GM21390 (cell line): ENCODE results near the gene MRPL33.

Experiments
- ATAC-seq: cut with Tn5 transposase; IDR thresholded peaks from one replicate; pipeline ENCODE4 v1.9.1; 2021; ENCODE audit not compliant: unreplicated experiment

The MRPL33 gene

DNA sequence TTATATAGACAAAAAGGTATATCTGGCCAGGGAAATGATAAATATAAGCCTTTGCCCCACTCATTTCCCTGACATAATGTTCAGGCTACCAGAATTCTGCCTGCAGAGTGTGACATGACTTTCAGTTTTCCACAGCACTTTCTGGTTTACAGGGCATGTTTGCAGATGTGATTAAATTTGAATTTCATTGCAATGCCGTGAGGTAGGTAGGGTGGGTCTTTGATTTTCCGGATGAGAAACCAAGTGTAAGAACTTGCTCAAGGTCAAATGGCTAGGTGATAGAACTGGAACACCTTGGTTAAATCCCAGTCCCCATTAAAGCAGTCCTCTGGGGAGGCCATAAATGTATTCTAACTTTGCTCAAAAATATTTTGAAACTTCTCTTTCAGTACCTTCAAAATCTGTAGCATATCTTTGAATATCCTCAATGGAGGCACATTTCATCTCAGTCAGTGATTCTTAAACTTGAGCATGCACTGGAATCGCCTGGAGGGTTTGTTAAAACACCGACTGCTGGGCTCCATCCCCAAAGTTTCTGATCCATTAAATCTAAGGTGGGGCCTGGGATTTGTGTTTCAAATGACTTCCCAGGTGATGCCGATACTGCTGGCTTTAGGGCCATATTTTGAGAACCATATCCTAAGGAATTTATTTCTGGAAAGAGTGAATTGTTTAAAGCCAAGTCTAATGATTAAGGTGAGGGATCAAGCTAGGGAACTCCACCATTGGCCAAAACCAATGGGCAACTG, 35.0 kb downstream of the MRPL33 start:
- no peak for ATAC-seq

DNA sequence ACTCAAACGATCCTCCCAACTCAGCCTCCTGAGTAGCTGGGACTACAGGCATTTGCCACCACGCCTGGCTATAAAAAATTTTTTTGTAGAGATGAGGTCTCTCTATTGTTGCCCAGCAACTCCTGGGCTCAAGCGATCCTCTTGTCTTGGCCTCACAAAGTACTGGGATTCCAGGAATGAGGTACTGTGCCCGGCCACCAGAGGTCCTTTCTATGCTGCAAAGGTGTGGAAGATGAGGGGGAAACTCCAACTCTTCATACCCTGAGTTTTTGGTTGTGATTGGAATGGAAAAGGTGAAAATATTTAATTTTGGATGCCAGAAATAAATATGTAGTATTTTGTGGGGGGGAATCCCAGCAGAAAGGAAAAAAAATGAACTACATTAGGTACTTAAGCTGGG, 36.0 kb downstream of the MRPL33 start:
- ATAC-seq: no peak

DNA sequence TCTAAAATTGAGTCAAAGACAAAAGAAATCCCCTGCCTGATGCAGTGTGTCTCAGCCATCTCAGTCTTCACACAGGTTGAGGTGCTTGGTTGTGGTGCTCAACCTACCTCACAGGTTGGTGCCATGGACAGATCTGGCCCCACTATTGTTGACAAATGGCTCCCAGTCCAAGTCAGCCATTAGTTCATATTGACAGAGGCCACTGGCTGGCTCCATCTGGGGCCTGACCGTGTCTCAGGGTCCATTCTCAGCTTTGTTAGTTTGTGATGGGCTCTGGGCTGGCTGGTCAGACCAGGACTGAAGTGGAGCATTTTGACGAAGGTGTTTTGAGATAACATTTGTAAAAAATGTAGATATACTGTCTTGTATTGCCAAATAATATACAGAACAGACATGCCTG, 36.9 kb downstream of the MRPL33 start:
- no peak for ATAC-seq

DNA sequence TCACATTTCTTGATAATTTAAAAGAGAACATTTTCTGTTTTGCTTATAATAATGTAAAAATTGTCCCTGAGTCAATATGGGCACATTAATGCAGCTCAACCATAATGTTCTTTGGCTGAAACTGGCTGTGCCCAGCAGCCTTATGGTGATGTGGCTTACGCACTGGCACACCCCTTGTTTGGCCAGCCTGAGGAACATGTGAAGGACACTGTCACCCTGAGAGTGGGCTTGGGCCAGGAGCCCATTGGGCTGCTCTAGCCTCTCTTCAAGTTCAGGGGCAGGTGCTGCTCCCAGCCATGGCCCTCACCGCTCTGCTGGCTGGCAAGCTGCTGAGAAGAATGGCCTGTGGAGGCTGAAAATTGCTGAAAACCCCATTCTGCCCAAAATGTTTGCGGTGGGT, 37.5 kb downstream of the MRPL33 start:
- ATAC-seq: no peak

- ATAC-seq: no peak
Observed at GRCh38 chr2:27809761-27810241, 38.3 kb downstream of the MRPL33 start.

DNA sequence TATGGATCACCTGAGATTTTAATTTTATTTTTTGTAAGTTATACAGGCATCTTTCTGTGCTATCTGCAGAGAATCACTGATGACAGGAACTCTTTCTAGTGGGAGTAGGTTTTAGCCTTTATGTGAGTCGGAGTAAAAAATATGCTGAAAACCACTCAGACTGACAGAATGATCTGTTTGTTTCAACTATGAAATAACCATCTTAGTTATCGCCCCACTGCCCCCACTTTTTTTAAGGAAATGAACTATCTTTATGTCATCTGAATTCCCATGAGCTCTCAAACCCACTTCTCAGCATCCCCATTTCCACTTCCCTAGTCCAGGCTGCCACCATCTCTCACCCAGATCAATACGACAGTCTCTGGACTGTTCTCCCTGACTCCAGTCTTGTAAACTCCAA, 38.9 kb downstream of the MRPL33 start:
- ATAC-seq: no peak

DNA sequence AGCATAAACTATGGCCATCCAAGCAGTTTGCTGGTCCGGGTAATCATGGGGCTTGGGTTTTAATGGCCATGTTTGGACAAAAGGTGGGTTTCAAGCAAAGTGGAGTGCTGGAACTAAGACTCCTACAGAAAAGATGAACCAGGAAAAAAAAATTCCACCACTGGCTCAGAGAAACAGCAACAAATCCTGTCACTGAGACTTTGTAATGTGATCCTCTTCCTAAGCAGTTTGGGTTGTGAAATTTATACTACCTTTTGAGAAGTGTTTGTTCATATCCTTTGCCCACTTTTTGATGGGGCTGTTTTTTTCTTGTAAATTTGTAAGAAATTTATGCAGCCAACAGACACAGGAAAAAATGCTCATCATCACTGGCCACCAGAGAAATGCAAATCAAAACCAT, 40.2 kb downstream of the MRPL33 start:
- ATAC-seq: no peak

DNA sequence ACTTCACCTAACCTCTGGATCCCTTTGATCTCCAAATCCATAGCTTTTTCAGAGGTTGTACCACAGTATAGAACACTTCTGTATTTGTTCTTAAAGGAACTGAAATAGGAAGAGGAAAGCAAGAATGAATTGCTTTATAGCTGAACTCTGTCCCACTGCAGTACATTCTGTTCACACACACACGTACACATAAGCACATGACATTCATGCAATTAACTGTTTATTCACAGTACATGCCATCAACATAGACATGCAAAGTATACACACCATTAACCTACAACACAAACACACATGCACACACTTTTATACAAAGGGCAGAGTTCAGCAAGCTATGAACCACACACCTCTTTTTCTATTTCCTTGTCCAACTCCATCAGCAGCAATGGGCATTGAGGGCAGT, 43.2 kb downstream of the MRPL33 start:
- ATAC-seq: no peak

- ATAC-seq: no peak
Observed at GRCh38 chr2:27815860-27816438, 44.4 kb downstream of the MRPL33 start.

GRCh38 chr2:27822049-27822448, 50.5 kb downstream of the MRPL33 start:
- ATAC-seq: no peak

DNA sequence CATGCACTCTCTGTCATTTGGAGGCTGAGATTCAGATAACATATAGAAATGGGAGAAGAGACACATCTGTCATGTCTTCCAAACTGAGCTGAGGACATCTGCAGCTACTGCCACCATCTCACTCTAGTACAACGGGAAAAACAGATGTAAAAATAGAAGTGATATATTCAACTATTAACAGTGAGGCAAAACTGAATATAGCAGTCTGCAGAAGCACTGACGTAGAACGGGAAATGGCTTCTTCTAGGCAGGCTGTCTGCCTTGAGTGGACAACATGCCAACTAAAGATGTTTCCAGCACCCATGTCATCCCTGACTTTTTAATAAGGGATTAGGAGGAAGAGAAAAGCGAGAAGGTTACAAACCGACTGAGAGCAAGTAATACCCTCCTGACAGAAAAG, 51.6 kb downstream of the MRPL33 start:
- ATAC-seq: no peak

DNA sequence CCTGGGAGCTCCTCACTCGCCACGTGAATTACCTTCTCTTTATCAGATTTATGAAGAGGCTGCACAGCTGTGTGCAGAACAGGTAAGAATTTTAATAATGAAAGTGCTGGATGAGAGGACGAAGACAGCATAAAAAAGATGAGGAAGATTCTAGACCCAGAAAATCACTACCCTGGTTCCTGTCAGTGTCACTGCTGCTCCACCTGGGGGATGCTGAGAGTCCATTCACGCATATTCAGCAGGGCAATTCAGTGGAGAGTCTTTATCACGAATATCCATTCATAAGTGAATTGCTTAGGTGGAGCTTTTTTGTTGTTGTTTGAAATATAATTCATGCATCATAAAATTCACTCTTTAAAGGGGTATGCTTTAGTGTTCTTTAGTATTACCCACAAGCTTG, 52.0 kb downstream of the MRPL33 start:
- ATAC-seq: no peak

DNA sequence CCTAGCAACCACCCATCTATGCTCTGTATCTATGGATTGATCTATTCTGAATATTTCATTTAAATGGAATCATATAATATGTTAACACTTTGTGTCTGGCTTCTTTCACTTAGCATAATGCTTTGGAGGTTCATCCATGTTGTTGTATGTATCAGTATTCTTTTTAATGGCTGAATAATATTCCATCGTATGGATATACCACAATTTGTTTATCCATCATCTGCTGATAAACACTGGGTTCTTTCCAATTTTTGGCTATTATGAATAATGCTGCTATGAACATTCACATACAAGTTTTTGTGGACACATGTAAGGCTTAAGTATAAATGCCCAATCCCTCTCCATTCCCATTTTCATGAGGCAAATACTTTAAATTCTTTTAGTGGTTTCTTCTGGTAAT, 52.9 kb downstream of the MRPL33 start:
- no peak for ATAC-seq

GRCh38 chr2:27828305-27828704, 56.8 kb downstream of the MRPL33 start:
- ATAC-seq: no peak
